Stimulated activated CD4-positive, alpha-beta T cell treated with anti-CD3 and anti-CD28 coated beads, Interleukin-1b, Interleukin-23, amount 100 ng/mL, for 4 hours (primary cell): ENCODE measurements around the gene ZNF440.
"Not testable (repeated sequence)": the region's sequence is repeated elsewhere in the genome, so short reads cannot be mapped to it uniquely, and the experiment has no call there.

Experiments used
- DNase-seq, 2 donors: peaks; one replicate each; pipeline ENCODE4 v3.0.0-alpha.2; 2020; ENCODE audit warnings: low read depth in 2 of 2

Gene ZNF440

DNA sequence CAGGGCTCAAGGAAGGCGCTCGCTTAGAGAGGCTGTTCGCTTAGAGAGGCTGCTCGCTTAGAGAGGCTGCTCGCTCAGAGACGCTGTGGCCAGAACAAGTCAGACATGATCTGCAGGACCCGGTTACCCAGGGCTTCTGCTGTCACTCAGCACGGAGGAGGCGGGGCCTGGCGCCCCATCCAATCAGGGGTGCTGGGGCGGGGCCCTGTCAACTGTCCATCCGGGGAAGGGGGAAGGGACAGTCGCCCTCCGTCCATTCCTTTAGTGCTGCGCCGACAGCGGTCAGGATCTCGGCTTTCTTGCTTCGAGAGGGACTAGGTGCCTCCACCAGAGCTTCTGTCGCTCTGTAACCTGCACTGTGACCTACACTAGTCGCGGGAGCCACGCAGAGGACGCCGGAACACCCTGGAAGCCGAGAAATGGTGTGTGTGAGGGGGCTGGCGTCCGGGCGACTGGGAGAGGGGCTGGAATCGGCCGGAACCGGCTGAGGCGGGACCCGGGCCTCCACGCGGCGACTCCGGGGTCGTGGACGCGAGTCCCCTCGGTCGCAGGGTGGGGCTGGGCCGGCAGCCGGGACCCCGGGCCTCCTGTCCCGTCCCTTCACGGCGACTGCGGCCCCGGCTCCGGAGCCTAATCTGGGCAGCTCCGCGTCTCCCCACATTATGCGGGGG is at the start of gene ZNF440:
ZNF440 (plus strand) TSS at position 245 of the 671 bp plus-strand sequence; CDS start at position 420, 175 bp downstream.
- peak; percentile 62 to 87 for DNase-seq

DNA sequence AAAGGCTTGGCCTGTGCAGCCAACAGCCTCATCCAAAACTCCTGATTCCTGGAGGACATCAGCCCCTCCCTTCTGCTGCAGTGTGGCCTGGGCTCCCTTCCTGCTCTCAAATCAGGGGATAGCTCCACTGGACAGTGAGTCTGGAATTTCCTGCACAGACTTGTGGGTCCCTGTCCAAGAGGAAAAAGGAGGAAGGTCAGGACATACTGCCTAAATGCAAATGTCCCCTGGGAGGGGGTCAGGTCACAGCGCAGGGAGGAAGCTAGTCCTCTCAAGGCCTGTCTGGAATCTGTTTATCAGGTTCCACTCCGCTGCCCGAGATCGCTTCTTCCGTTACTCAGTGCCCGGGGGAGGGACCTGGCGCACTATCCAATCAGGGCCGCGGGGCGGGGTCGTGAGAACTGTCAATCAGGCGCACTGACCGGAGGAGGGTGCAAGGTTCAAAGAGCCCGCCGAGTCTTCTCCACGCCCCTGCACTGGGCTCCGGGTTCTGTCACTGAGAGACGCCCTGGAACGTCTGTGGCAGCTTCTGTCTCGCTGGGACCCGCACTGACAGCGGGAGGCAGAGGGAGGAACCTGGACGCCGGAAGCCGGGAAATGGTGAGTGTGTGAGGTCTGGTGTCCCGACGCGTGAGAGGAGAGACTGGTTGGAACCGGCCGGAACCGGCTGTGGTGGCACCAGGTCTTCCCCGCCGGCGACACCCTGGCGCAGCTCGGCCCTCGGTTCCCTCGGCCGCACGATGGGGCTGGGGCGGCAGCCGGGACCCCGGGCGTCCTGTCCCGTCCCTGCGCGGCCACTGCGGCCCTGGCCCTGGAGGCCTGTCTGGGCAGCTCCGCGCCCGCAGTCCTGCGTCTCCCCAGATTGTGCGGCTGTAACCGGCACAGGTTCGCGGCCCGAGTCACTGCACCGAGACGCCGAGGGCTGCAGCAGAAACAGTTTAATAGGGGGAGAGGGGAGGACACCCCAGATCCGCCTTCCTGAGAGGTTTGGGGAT is 47.2 kb upstream of the ZNF440 start, which contains the start of gene ZNF441:
ZNF441 (plus strand) TSS at position 404 of the 995 bp plus-strand sequence; CDS start at position 598, 194 bp downstream.
- peak; percentile 81 to 93 for DNase-seq

- DNase-seq: no peak
These were observed 46.4 kb upstream of the ZNF440 start for GRCh38 chr19:11767633-11768133.

GRCh38 chr19:11769995-11770394 is 44.1 kb upstream of the ZNF440 start:
- no peak for DNase-seq

DNA sequence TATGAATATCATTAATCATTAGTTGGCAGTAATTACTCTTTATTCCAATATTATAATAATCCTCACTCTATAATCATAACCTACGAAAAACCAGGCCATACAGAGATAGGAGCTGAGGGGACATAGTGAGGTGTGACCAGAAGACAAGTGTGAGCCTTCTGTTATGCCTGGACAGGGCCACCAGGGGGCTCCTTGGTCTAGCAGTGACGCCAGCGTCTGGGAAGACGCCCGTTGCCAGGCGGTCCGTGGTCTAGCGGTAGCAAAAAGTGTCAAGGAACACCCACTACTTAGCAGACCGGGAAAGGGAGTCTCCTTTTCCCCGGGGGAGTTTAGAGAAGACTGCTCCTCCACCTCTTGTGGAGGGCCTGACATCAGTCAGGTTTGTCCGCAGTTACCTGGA is 42.6 kb upstream of the ZNF440 start:
- DNase-seq: not testable (repeated sequence)

DNA sequence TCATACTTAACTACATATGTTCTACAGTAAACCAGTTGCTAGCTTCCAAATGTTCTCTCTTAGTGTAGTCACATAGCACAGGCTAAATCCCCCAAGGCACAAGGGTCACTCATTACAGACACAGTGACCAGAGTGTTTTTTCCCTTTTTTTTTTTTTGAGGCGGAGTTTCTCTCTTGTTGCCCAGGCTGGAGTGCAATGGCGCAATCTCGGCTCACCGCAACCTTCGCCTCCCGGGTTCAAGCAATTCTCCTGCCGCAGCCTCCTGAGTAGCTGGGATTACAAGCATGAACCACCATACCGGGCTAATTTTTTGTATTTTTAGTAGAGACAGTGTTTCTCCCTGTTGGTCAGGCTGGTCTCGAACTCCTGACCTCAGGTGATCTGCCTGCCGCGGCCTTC is 37.4 kb upstream of the ZNF440 start:
- DNase-seq: not testable (repeated sequence)

- DNase-seq: no peak
These were observed 33.5 kb upstream of the ZNF440 start for GRCh38 chr19:11780431-11781020.

- no peak for DNase-seq
These were observed 32.6 kb upstream of the ZNF440 start for GRCh38 chr19:11781295-11782057.

DNA sequence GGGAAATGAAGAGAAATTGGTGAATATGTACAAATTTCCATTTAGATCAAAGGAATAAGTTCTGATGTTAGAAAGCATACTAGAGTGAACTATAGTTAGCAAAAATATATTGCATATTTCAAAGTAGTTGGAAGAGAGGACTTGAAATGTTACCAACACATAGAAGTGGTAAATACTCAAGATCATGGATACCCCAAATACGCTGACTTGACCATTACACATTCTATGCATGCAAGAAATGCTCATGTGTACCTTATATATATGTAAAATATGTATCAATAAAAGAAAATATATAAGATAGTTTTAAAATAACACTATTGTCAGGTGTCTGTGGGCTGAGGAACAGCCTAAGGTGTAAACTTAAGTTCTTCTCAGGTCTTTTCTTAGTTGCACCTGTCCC is 30.3 kb upstream of the ZNF440 start:
- DNase-seq: no peak

GRCh38 chr19:11784356-11784755 is 29.7 kb upstream of the ZNF440 start:
- DNase-seq: no peak

- no peak for DNase-seq
These were observed 26.5 kb upstream of the ZNF440 start for GRCh38 chr19:11787536-11787935.

DNA sequence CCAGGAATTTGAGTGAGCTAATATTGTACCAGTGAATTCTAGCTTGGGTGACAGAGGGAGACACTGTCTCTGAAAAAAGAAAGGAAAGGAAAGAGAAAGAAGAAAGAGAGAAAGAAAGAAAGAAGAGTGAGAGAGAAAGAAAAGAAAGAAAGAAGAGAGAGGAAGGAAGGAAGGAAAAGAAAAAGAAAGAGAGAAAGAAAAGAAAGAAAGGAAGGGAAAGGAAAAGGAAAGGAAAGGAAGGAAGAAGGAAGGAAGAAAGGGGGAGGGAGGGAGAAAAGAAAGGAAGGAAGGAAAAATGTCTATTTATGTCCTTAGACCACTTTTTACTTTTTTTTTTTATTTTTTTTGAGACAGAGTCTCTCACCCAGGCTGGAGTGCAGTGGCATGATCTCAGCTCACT is 21.1 kb upstream of the ZNF440 start:
- DNase-seq: no peak

DNA sequence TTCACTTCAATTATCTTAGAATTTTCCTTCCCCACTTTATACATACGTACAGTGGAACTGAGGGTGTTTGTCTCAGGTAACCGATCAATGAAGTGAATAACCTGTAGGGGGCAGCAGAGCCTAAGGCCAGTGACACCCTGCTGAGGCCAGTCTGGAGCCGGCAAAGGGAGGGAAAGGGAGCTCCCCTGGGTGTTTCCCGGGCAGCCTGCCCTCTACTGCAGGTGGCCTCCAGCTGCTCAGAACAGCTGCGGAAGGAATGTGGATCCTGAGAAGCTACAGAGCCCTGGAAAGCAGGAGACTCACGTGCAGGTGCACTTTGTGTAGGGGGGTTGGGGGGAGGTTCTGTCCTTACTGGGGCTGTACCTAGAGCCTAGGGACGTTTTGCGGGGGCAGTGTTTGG is 16.6 kb upstream of the ZNF440 start:
- peak; percentile 55 to 68 for DNase-seq

- peak; percentile 66 to 81 for DNase-seq
These were observed 15.4 kb upstream of the ZNF440 start, which contains the start of gene ZNF491 for GRCh38 chr19:11798391-11799330. TSS of gene ZNF491 (plus strand) at chr19:11798523. CDS start at chr19:11805954, 7,431 bp downstream.

GRCh38 chr19:11806354-11807098 is 7.5 kb upstream of the ZNF440 start:
- DNase-seq: no peak

- no peak for DNase-seq
These were observed 7.0 kb upstream of the ZNF440 start for GRCh38 chr19:11807099-11807380.

GRCh38 chr19:11813703-11814028 is 407 bp upstream of the ZNF440 start:
- no peak for DNase-seq

GRCh38 chr19:11814700-11815035 is 595 bp downstream of the ZNF440 start:
- no peak for DNase-seq

- DNase-seq: no peak
These were observed 7.5 kb downstream of the ZNF440 start for GRCh38 chr19:11821474-11822109.
